OCI-LY1 (cell line): Measurements from ENCODE around the gene NANP.

Source experiments
- H2AFZ ChIP-seq: fragments of 200-600 bp; sonication (generic), shearing (Covaris generic); 2 replicates; pipeline ENCODE4 v1.6.0; 2014; ENCODE audit warnings: antibody characterized with exemption, mild to moderate bottlenecking, low read length
- H3F3A ChIP-seq: fragments of 200-600 bp; sonication (generic), shearing (Covaris generic); 2 replicates; pipeline ENCODE4 v1.6.0; 2014; ENCODE audit warnings: mild to moderate bottlenecking, antibody characterized with exemption, low read length, moderate library complexity; ENCODE audit not compliant: insufficient read depth
- H3K27ac ChIP-seq: fragments of 200-600 bp; sonication (generic); 2 replicates; pipeline ENCODE4 v1.5.1; 2014; ENCODE audit warnings: low read length, mixed run types, mild to moderate bottlenecking, low read depth; ENCODE audit not compliant: poor library complexity, severe bottlenecking
- H3K27me3 ChIP-seq: fragments of 200-600 bp; sonication (generic); 2 replicates; pipeline ENCODE4 v1.6.0; 2014; ENCODE audit warnings: antibody characterized with exemption, mild to moderate bottlenecking, low read length, moderate library complexity; ENCODE audit not compliant: insufficient read depth
- H3K36me3 ChIP-seq: fragments of 200-600 bp; sonication (generic); 2 replicates; pipeline ENCODE4 v1.6.1; 2014; ENCODE audit warnings: mild to moderate bottlenecking, antibody characterized with exemption, low read length, moderate library complexity, mixed read lengths; ENCODE audit not compliant: insufficient read depth
- H3K4me1 ChIP-seq: fragments of 200-600 bp; sonication (generic); 2 replicates; pipeline ENCODE4 v1.5.1; 2014; ENCODE audit warnings: mild to moderate bottlenecking, low read length, moderate library complexity; ENCODE audit not compliant: insufficient read depth, severe bottlenecking
- H3K4me2 ChIP-seq: fragments of 200-600 bp; sonication (generic), shearing (Covaris generic); 2 replicates; pipeline ENCODE4 v1.6.1; 2014; ENCODE audit warnings: low read length
- H3K4me3 ChIP-seq: fragments of 200-600 bp; sonication (generic); 2 replicates; pipeline ENCODE4 v1.5.1; 2014; ENCODE audit warnings: low read length, low read depth, mild to moderate bottlenecking, mixed read lengths; ENCODE audit not compliant: poor library complexity, severe bottlenecking
- H3K79me2 ChIP-seq: fragments of 200-600 bp; shearing (Covaris generic); 2 replicates; pipeline ENCODE4 v1.6.1; 2016; ENCODE audit warnings: mixed run types, low read length, mixed read lengths; ENCODE audit not compliant: insufficient read depth
- H3K9ac ChIP-seq: fragments of 200-600 bp; sonication (generic), shearing (Covaris generic); 2 replicates; pipeline ENCODE4 v1.6.1; 2014; ENCODE audit warnings: mild to moderate bottlenecking, low read length, mixed read lengths
- H3K9me2 ChIP-seq: fragments of 200-600 bp; sonication (generic), shearing (Covaris generic); 2 replicates; pipeline ENCODE4 v1.6.1; 2014; ENCODE audit warnings: low read depth, mild to moderate bottlenecking, low read length, mixed read lengths
- H3K9me3 ChIP-seq: fragments of 200-600 bp; shearing (Covaris generic); 2 replicates; pipeline ENCODE4 v1.6.1; 2014; ENCODE audit warnings: low read length, mixed read lengths
- H4K20me1 ChIP-seq: fragments of 200-600 bp; sonication (generic), shearing (Covaris generic); 2 replicates; pipeline ENCODE4 v1.6.0; 2016; ENCODE audit warnings: mild to moderate bottlenecking, low read length; ENCODE audit not compliant: insufficient read depth
- CTCF ChIP-seq: fragments of 200-600 bp; sonication (generic), shearing (Covaris generic); IDR thresholded peaks from 2 replicates; pipeline ENCODE4 v1.5.1; 2017; ENCODE audit warnings: mild to moderate bottlenecking, antibody characterized with exemption, low read length, moderate library complexity, mixed read lengths
- EZH2 ChIP-seq: fragments of 200-600 bp; sonication (generic), shearing (Covaris generic); IDR thresholded peaks from 2 replicates; pipeline ENCODE4 v1.8.0; 2017; ENCODE audit warnings: borderline replicate concordance, mixed run types, mild to moderate bottlenecking, antibody characterized with exemption, low read length, moderate library complexity, mixed read lengths

NANP gene

GRCh38 chr20:25571240-25571639 lies 52.6 kb downstream of the NANP start:
- TF ChIP-seq EZH2 = no peak
- TF ChIP-seq CTCF = no peak
- H3K4me2 ChIP-seq = no peak overlapping the region
- no peaks in the 10 kb centered on the region for H3K79me2 ChIP-seq
- no peak overlapping the region for H2AFZ ChIP-seq
- H3K4me3 ChIP-seq = no peak overlapping the region
- H3K27me3 ChIP-seq = no peaks in the 10 kb centered on the region
- no peak overlapping the region for H3K27ac ChIP-seq
- H3K9ac ChIP-seq = no peak overlapping the region
- H3K9me2 ChIP-seq = no peaks in the 10 kb centered on the region
- no peaks in the 10 kb centered on the region for H4K20me1 ChIP-seq
- no peaks in the 10 kb centered on the region for H3F3A ChIP-seq
- no peaks in the 10 kb centered on the region for H3K9me3 ChIP-seq
- no peaks in the 10 kb centered on the region for H3K36me3 ChIP-seq
- H3K4me1 ChIP-seq = no peaks in the 10 kb centered on the region

- H3K9me3 ChIP-seq = no peaks in the 10 kb centered on the region
- H3K4me3 ChIP-seq = no peak overlapping the region
- H3K79me2 ChIP-seq = no peaks in the 10 kb centered on the region
- TF ChIP-seq CTCF = no peak
- no peak for TF ChIP-seq EZH2
- H3K4me2 ChIP-seq = no peak overlapping the region
- no peaks in the 10 kb centered on the region for H3K4me1 ChIP-seq
- H4K20me1 ChIP-seq = no peaks in the 10 kb centered on the region
- no peaks in the 10 kb centered on the region for H3K36me3 ChIP-seq
- no peaks in the 10 kb centered on the region for H3K27me3 ChIP-seq
- H2AFZ ChIP-seq = no peak overlapping the region
- no peaks in the 10 kb centered on the region for H3F3A ChIP-seq
- H3K9me2 ChIP-seq = no peaks in the 10 kb centered on the region
- H3K9ac ChIP-seq = no peak overlapping the region
- H3K27ac ChIP-seq = no peak overlapping the region
Observed at GRCh38 chr20:25570148-25570530, 53.7 kb downstream of the NANP start.

- no peaks in the 10 kb centered on the region for H3K27me3 ChIP-seq
- no peaks in the 10 kb centered on the region for H4K20me1 ChIP-seq
- H3K36me3 ChIP-seq = no peaks in the 10 kb centered on the region
- no peaks in the 10 kb centered on the region for H3F3A ChIP-seq
- H3K4me3 ChIP-seq = no peak overlapping the region
- no peak overlapping the region for H2AFZ ChIP-seq
- H3K9me2 ChIP-seq = no peaks in the 10 kb centered on the region
- no peak for TF ChIP-seq EZH2
- no peak for TF ChIP-seq CTCF
- no peak overlapping the region for H3K9ac ChIP-seq
- no peak overlapping the region for H3K4me2 ChIP-seq
- no peaks in the 10 kb centered on the region for H3K9me3 ChIP-seq
- H3K79me2 ChIP-seq = no peaks in the 10 kb centered on the region
- H3K27ac ChIP-seq = no peak overlapping the region
- no peaks in the 10 kb centered on the region for H3K4me1 ChIP-seq
Observed at GRCh38 chr20:25567286-25567685, 56.5 kb downstream of the NANP start.
